ENCODE data around the gene FAM83G. TPM values are rescaled to one million over a fixed set of nuclear protein-coding genes. Genes with fewer than 3 reads are reported as not detected.

FAM83G gene
- total RNA-seq, 1 donor from 2014 or later: 5.8 TPM

DNA sequence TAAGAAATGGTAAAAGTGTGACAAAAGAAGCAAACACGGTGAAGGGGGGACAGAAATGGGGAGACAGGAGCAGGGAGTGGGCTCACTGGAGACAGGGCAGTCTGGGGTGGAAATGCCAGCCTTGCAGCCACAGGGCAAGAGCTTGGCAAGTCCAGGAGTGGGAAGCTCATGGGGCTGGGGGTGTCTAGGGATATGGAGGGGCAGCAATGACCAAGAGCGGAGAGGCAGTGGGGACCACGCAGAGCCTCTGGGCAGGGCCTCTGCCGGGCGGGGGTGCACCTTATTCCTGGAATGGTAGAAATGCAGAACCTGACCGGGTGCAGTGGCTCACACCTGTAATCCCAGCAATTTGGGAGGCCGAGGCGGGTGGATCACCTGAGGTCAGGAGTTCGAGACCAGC, 40.0 kb downstream of the FAM83G start:
- TF ChIP-seq, protein P1, sequence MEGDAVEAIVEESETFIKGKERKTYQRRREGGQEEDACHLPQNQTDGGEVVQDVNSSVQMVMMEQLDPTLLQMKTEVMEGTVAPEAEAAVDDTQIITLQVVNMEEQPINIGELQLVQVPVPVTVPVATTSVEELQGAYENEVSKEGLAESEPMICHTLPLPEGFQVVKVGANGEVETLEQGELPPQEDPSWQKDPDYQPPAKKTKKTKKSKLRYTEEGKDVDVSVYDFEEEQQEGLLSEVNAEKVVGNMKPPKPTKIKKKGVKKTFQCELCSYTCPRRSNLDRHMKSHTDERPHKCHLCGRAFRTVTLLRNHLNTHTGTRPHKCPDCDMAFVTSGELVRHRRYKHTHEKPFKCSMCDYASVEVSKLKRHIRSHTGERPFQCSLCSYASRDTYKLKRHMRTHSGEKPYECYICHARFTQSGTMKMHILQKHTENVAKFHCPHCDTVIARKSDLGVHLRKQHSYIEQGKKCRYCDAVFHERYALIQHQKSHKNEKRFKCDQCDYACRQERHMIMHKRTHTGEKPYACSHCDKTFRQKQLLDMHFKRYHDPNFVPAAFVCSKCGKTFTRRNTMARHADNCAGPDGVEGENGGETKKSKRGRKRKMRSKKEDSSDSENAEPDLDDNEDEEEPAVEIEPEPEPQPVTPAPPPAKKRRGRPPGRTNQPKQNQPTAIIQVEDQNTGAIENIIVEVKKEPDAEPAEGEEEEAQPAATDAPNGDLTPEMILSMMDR (IDR thresholded peaks at IDR 0.05): no peak
- Histone ChIP-seq H3K27ac (no peak overlapping the region), H3K9me3 (no peaks in the 10 kb centered on the region), H3K4me3 (no peak overlapping the region), H3K4me1 (peaks cover 21% of the 10 kb centered on the region), H3K36me3 (no peaks in the 10 kb centered on the region), H3K27me3 (ENCODE audit: low read depth) (no peaks in the 10 kb centered on the region)
- intact Hi-C loops (cut with DNase I): no loop called here
- DNase-seq (no peak), ATAC-seq (no peak)

DNA sequence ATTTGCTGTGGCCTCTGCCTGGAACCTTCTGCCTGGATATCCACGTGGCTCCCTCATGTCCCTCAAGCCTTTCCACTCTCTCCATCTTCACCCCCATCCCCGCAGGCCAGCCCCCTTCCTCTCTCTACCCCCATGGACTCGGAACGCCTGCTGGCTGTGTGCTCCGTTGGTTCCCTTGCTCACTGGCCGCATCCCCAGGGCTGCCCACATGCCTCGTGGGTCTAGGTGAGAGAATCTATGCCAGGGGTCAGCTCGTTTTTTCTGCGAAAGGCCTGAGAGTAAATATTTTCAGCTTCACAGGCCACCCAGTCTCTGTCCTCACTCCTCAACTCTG, 40.6 kb downstream of the FAM83G start:
- H3K4me3 ChIP-seq: no peak overlapping the region
- H3K36me3 ChIP-seq: no peaks in the 10 kb centered on the region
- intact Hi-C loops (cut with DNase I): no loop called here
- TF ChIP-seq, protein P1 (IDR thresholded peaks at IDR 0.05): no peak
- ATAC-seq (no peak), DNase-seq (no peak)
- no peak overlapping the region for H3K27ac ChIP-seq
- H3K4me1 ChIP-seq: peaks cover 16% of the 10 kb centered on the region
- no peaks in the 10 kb centered on the region for H3K27me3 ChIP-seq (ENCODE audit: low read depth)
- no peaks in the 10 kb centered on the region for H3K9me3 ChIP-seq

DNA sequence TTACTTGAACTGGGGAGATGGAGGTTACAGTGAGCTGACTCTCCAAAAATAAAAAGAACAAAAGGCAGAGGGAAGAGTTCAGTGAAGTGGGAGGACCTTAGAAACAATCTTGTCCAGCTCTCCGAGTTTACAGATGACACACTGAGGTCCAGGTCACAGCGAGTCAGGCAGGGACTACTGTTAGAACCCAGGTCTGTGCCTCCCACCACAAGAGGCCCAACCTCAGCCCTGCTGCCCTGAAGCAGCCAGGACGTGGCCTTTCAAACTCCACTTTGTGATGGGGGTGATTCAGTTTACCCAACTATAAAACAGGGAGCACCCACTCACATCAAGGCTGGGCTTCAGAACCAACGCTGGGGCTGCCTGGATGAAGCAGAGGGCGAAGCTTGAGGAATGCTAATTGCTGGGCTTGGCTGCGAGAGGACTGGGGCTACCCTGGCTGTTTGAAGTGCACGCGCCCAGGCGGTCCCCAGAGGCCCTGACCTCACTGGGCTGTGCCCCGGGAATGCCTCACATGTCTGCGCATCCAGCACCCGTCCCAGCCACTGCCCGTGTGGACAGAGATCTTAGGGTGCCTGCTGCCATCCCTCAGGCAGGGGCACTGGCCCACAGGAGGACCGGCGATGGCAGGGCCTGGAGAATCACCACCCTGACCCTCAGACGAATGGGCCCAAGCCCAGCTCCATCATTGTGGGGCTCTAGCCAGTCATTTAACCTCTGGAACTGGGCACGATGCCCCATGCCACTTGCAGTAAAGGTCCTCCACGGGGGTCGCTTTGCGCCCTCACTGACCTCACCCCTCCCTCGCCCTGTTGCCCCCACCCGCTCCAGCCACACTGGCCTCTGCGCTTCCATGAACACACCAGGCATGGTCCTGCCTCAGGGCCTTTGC, 41.2 kb downstream of the FAM83G start:
- H3K9me3 ChIP-seq: no peaks in the 10 kb centered on the region

DNA sequence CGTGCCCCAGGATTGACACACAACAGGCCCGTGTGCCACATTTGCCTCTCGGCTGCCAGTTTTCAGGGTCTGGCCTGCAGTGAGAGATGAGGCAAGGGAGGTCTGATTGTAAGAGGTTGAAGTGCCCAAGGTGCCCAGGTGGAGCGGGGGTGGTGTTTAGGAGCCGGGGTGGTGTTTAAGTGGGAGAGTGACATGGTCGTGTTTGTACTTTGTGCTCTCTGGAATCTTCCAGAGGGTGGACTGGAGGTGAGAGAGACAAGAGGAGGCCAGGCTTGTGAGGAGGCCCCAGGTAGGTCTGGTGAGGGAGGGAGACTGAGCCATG, 42.1 kb downstream of the FAM83G start:
- intact Hi-C loops (cut with DNase I): no loop called here
- no peak overlapping the region for H3K4me3 ChIP-seq
- DNase-seq: no peak
- no peak for ATAC-seq
- no peaks in the 10 kb centered on the region for H3K36me3 ChIP-seq
- no peaks in the 10 kb centered on the region for H3K27me3 ChIP-seq (ENCODE audit: low read depth)
- H3K4me1 ChIP-seq: peaks cover 6% of the 10 kb centered on the region
- no peaks in the 10 kb centered on the region for H3K9me3 ChIP-seq
- TF ChIP-seq, protein P1 (IDR thresholded peaks at IDR 0.05): no peak
- H3K27ac ChIP-seq: no peak overlapping the region

More for the DNA sequence above, 41.2 kb downstream of the FAM83G start:
- Histone ChIP-seq H3K27me3 (ENCODE audit: low read depth) (no peaks in the 10 kb centered on the region), H3K36me3 (no peaks in the 10 kb centered on the region), H3K4me1 (peaks cover 12% of the 10 kb centered on the region), H3K4me3 (no peak overlapping the region), H3K27ac (no peak overlapping the region)
- TF ChIP-seq, protein P1 (IDR thresholded peaks at IDR 0.05): no peak
- DNase-seq (no peak), ATAC-seq (no peak)
- intact Hi-C loops (cut with DNase I): no loop called here

DNA sequence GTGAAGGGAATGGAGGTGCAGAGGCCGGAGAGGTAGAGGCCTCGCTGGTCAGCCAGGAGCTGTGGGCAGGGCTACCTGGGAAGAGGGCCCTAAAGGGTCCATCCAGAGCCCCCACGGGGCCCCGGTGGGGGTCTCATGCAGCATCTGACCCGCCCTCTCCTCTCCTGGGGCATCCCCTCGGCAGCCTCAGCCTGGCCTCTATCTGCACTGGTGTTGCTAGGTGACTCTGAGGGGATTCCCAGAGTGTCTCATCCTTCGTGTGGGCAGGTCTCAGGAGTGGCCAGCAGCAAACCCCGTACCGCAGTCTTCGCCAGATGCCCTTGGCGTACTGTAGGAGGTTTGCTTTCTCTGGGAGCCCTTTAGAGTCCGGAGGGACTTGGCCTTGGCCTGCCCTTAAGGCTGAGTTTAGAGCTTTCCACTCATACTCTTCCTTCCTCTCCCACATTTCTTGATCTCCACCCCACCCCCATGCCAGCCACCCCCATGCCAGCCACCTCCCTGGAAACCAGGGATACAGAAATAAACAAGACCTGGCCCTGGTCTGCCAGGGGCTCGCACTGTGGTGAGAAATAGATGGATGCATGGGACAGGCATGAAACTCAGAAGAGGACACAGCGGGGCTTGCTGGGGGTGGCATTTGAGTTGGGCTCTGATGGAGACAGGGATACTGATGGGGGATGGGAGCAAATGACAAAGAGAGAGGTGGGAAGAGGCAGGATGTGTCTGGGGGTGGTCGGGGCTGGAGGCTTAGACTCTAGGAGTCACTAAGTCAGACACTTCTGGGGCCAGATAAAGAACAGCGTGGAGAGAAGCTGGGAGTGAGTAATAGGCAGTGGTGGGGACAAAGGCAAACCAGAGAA, 42.7 kb downstream of the FAM83G start:
- no peaks in the 10 kb centered on the region for H3K9me3 ChIP-seq
- no peak overlapping the region for H3K4me3 ChIP-seq
- peaks cover 6% of the 10 kb centered on the region for H3K4me1 ChIP-seq
- no peak for DNase-seq
- no peak for ATAC-seq
- H3K27ac ChIP-seq: no peak overlapping the region
- TF ChIP-seq, protein P1 (IDR thresholded peaks at IDR 0.05): no peak
- no peaks in the 10 kb centered on the region for H3K27me3 ChIP-seq (ENCODE audit: low read depth)
- intact Hi-C loops (cut with DNase I): no loop called here
- H3K36me3 ChIP-seq: no peaks in the 10 kb centered on the region

All from lower lobe of right lung (tissue), 2 donors.